BE2C (cell line): ENCODE measurements around the gene DHRS11.
A peak's percentile ranks its signal among the peaks of the same experiment; 100 is the strongest.

Source experiments
- DNase-seq: peaks from one replicate; pipeline ENCODE4 v3.0.0-alpha.2; 2020
- H3K27me3 ChIP-seq: fragments of 250-450 bp; sonication (Bioruptor Pico); 2 replicates; pipeline ENCODE4 v1.5.1; 2020; ENCODE audit warnings: mild to moderate bottlenecking
- H3K36me3 ChIP-seq: fragments of 250-450 bp; sonication (Bioruptor Pico); 2 replicates; pipeline ENCODE4 v1.5.1; 2020; ENCODE audit warnings: mild to moderate bottlenecking
- H3K4me1 ChIP-seq: fragments of 250-450 bp; sonication (Bioruptor Pico); 2 replicates; pipeline ENCODE4 v1.5.1; 2020
- H3K4me3 ChIP-seq: 2 replicates; pipeline ENCODE4 v1.5.1; 2011; ENCODE audit warnings: low read depth, low read length
- H3K9me3 ChIP-seq: fragments of 250-450 bp; sonication (Bioruptor Pico); 2 replicates; pipeline ENCODE4 v1.5.1; 2020
- CTCF ChIP-seq: IDR thresholded peaks from 2 replicates; pipeline ENCODE4 v1.5.1; 2012; ENCODE audit warnings: mild to moderate bottlenecking, low read depth, low read length

The DHRS11 gene

GRCh38 chr17:36647636-36648035, 56.0 kb downstream of the DHRS11 start:
- Histone ChIP-seq H3K27me3 (no peaks in the 10 kb centered on the region), H3K36me3 (no peaks in the 10 kb centered on the region), H3K9me3 (no peaks in the 10 kb centered on the region), H3K4me1 (no peaks in the 10 kb centered on the region; the same call in 1 of the 2 replicates), H3K4me3 (no peak overlapping the region)
- DNase-seq: peak; percentile 37
- TF ChIP-seq CTCF: peak; percentile 36

- no peak for DNase-seq
- H3K27me3 ChIP-seq: no peaks in the 10 kb centered on the region
- H3K4me1 ChIP-seq: no peaks in the 10 kb centered on the region; the same call in none of the 2 replicates
- H3K4me3 ChIP-seq: no peak overlapping the region
- no peak for TF ChIP-seq CTCF
- H3K36me3 ChIP-seq: no peaks in the 10 kb centered on the region
- no peaks in the 10 kb centered on the region for H3K9me3 ChIP-seq
Measured at GRCh38 chr17:36650096-36650775, 58.6 kb downstream of the DHRS11 start.
